Trophoblast cell (in vitro differentiated cells and primary cell): ENCODE measurements around the gene NCAPH2.
"Not testable (repeated sequence)": the region's sequence is repeated elsewhere in the genome, so short reads cannot be mapped to it uniquely, and the experiment has no call there.

ENCODE experiments used
- DNase-seq, 2 donors: peaks; one replicate each; pipeline ENCODE4 v3.0.0-alpha.2; 2016
- H2AFZ ChIP-seq: 2 replicates; pipeline ENCODE4 v1.6.1; 2013; ENCODE audit warnings: low read length, moderate library complexity, mild to moderate bottlenecking; ENCODE audit not compliant: insufficient read depth, poor library complexity
- H2AK5ac ChIP-seq: 2 replicates; pipeline ENCODE4 v1.6.1; 2013; ENCODE audit warnings: mild to moderate bottlenecking, low read length
- H2BK120ac ChIP-seq: 2 replicates; pipeline ENCODE4 v1.6.1; 2013; ENCODE audit warnings: low read length, mild to moderate bottlenecking, moderate library complexity; ENCODE audit not compliant: insufficient read depth, poor library complexity
- H2BK12ac ChIP-seq: 2 replicates; pipeline ENCODE4 v1.6.1; 2013; ENCODE audit warnings: mild to moderate bottlenecking, low read length, moderate library complexity
- H2BK5ac ChIP-seq: 2 replicates; pipeline ENCODE4 v1.6.1; 2013; ENCODE audit warnings: low read length, low read depth, moderate library complexity, mild to moderate bottlenecking; ENCODE audit not compliant: poor library complexity
- H3K14ac ChIP-seq: 2 replicates; pipeline ENCODE4 v1.6.1; 2013; ENCODE audit warnings: mild to moderate bottlenecking, low read length
- H3K18ac ChIP-seq: 2 replicates; pipeline ENCODE4 v1.6.1; 2013; ENCODE audit warnings: mild to moderate bottlenecking, low read length
- H3K23ac ChIP-seq: 2 replicates; pipeline ENCODE4 v1.6.1; 2013; ENCODE audit warnings: low read length
- H3K27ac ChIP-seq: 2 replicates; pipeline ENCODE4 v1.5.1; 2013; ENCODE audit warnings: low read depth, mild to moderate bottlenecking, inconsistent platforms, low read length, moderate library complexity
- H3K27me3 ChIP-seq: 2 replicates; pipeline ENCODE4 v1.6.1; 2013; ENCODE audit warnings: inconsistent platforms, mild to moderate bottlenecking, low read length, moderate library complexity; ENCODE audit not compliant: insufficient read depth
- H3K36me3 ChIP-seq, 2 experiments: 1 replicate in 1 of 2; 2 replicates in 1 of 2; pipeline ENCODE4 v1.6.1; 2013; ENCODE audit warnings: low read length in 2 of 2, mild to moderate bottlenecking in 2 of 2, moderate library complexity in 1 of 2; ENCODE audit not compliant: insufficient read depth in 2 of 2, control insufficient read depth in 1 of 2
- H3K4ac ChIP-seq: 2 replicates; pipeline ENCODE4 v1.6.1; 2013; ENCODE audit warnings: low read depth, mild to moderate bottlenecking, low read length, moderate library complexity
- H3K4me1 ChIP-seq, 2 experiments: 1 replicate in 1 of 2; 2 replicates in 1 of 2; pipeline ENCODE4 v1.6.1; 2013; ENCODE audit warnings: low read length in 2 of 2, mild to moderate bottlenecking in 2 of 2, moderate library complexity in 1 of 2; ENCODE audit not compliant: insufficient read depth in 2 of 2, control insufficient read depth in 1 of 2
- H3K4me2 ChIP-seq: 2 replicates; pipeline ENCODE4 v1.6.1; 2013; ENCODE audit warnings: inconsistent platforms, mild to moderate bottlenecking, low read length, moderate library complexity
- H3K4me3 ChIP-seq: 2 replicates; pipeline ENCODE4 v1.5.1; 2013; ENCODE audit warnings: mild to moderate bottlenecking, low read depth, low read length, inconsistent platforms
- H3K79me1 ChIP-seq: one replicate; pipeline ENCODE4 v1.6.1; 2013; ENCODE audit warnings: low read length
- H3K79me2 ChIP-seq: 2 replicates; pipeline ENCODE4 v1.6.1; 2013; ENCODE audit warnings: low read length, mild to moderate bottlenecking; ENCODE audit not compliant: control insufficient read depth, insufficient read depth, poor library complexity
- H3K9ac ChIP-seq: 2 replicates; pipeline ENCODE4 v1.6.1; 2013; ENCODE audit warnings: mild to moderate bottlenecking, low read length
- H3K9me3 ChIP-seq: 2 replicates; pipeline ENCODE4 v1.6.1; 2013; ENCODE audit warnings: low read depth, mild to moderate bottlenecking, control low read depth, inconsistent platforms, low read length; ENCODE audit not compliant: insufficient read depth
- H4K12ac ChIP-seq: 2 replicates; pipeline ENCODE4 v1.6.1; 2013; ENCODE audit warnings: low read depth, mild to moderate bottlenecking, low read length, moderate library complexity
- H4K8ac ChIP-seq: 2 replicates; pipeline ENCODE4 v1.6.1; 2013; ENCODE audit warnings: low read depth, mild to moderate bottlenecking, low read length, moderate library complexity
- H4K91ac ChIP-seq: one replicate; pipeline ENCODE4 v1.6.1; 2013; ENCODE audit warnings: low read depth, mild to moderate bottlenecking, low read length, moderate library complexity
- WGBS: extraction: QIAGEN DNeasy Blood & Tissue Kit; methylation state at CpG from one replicate; pipeline ENCODE4 v1.1.7; 2013; ENCODE audit warnings: missing lambda C conversion rate; ENCODE audit not compliant: insufficient read length, insufficient coverage; ENCODE audit errors: extremely low coverage; 5-methylcytosine and 5-hydroxymethylcytosine counted together

The NCAPH2 gene

DNA sequence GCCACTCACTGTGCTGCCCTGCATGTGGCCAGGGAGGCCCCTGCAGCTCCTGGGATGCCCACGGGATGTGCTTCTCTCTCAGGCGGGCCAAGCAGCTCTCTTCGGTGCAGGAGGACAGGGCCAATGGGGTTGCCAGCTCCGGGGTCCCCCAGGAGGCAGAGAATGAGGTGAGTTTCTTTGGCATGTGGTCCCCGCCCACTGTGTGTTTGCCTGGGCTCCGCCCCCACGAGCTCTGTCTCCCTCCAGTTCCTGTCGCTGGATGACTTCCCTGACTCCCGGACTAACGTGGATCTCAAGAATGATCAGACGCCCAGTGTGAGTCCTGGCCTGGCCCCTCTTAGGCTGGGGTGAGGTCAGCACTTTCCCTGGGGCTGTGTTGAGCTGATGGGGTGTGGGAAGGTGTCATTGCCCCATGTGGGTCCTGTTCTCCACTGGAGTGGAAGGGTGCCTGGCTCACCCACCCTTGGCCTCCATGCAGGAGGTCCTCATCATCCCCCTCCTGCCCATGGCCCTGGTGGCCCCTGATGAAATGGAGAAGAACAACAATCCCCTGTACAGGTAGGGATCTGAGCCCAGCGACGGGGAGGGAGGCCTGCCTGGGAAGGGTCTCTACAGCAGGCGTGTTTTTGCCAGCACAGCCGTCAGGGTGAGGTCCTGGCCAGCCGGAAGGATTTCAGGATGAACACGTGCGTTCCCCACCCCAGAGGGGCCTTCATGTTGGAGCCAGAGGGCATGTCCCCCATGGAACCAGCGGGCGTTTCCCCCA, 9.7 kb downstream of the NCAPH2 start:
- no peak overlapping the region for H4K12ac ChIP-seq

DNA sequence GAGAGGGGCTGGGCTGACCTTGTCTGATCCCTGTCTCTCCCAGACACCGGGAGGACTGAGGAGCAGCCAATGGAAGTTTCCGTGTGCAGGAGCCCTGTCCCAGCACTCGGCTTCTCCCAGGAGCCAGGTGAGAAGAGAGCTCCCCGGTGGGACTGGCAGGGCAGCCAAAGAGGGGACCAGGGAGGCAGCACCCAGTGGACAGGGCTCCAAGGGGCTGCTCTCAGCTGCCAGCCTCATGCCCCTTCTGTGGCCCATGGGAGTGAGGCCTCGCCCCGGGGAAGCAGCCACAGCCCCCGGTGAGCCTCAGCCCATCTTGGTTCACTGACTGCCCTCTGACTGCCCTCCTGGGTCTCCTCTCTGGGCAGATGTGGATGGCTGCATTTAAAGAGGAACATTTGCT, 10.6 kb downstream of the NCAPH2 start:
- Histone ChIP-seq H3K4ac (no peak overlapping the region), H3K4me2 (no peak overlapping the region), H3K27me3 (no peaks in the 10 kb centered on the region), H3K27ac (no peak overlapping the region), H3K36me3 (peaks cover 61 to 66% of the 10 kb centered on the region in 2 experiments), H3K79me2 (no peaks in the 10 kb centered on the region), H2BK120ac (no peak overlapping the region), H4K8ac (no peak overlapping the region), H2AFZ (no peak overlapping the region), H3K14ac (no peak overlapping the region), H3K23ac (no peak overlapping the region), H4K12ac (no peak overlapping the region), H3K9ac (no peak overlapping the region), H3K4me1 (peaks cover 6 to 10% of the 10 kb centered on the region in 2 experiments), H2BK5ac (no peak overlapping the region), H2BK12ac (no peak overlapping the region), H3K18ac (no peak overlapping the region), H3K9me3 (no peaks in the 10 kb centered on the region), H3K79me1 (no peaks in the 10 kb centered on the region), H4K91ac (no peak overlapping the region), H3K4me3 (no peak overlapping the region), H2AK5ac (no peak overlapping the region)
- DNase-seq: no peak
- no CpG with 5 or more reads among the region's 7 CpGs for WGBS

More for the DNA sequence above, 9.7 kb downstream of the NCAPH2 start:
- H3K23ac ChIP-seq: no peak overlapping the region
- H3K14ac ChIP-seq: no peak overlapping the region
- peaks cover 52 to 57% of the 10 kb centered on the region in 2 experiments for H3K36me3 ChIP-seq
- no CpG with 5 or more reads among the region's 20 CpGs for WGBS
- no peak overlapping the region for H2AFZ ChIP-seq
- H3K4ac ChIP-seq: no peak overlapping the region
- H4K8ac ChIP-seq: no peak overlapping the region
- H3K79me2 ChIP-seq: no peaks in the 10 kb centered on the region
- H2BK120ac ChIP-seq: no peak overlapping the region
- no peak overlapping the region for H3K4me2 ChIP-seq
- no peak overlapping the region for H2BK12ac ChIP-seq
- no peak overlapping the region for H3K27ac ChIP-seq
- no peak overlapping the region for H3K9ac ChIP-seq
- DNase-seq: no peak
- no peak overlapping the region for H2AK5ac ChIP-seq
- no peak overlapping the region for H3K18ac ChIP-seq
- H3K9me3 ChIP-seq: no peaks in the 10 kb centered on the region
- H4K91ac ChIP-seq: no peak overlapping the region
- peaks cover 5 to 8% of the 10 kb centered on the region in 2 experiments for H3K4me1 ChIP-seq
- H3K27me3 ChIP-seq: no peaks in the 10 kb centered on the region
- no peak overlapping the region for H3K4me3 ChIP-seq
- no peaks in the 10 kb centered on the region for H3K79me1 ChIP-seq
- no peak overlapping the region for H2BK5ac ChIP-seq

DNA sequence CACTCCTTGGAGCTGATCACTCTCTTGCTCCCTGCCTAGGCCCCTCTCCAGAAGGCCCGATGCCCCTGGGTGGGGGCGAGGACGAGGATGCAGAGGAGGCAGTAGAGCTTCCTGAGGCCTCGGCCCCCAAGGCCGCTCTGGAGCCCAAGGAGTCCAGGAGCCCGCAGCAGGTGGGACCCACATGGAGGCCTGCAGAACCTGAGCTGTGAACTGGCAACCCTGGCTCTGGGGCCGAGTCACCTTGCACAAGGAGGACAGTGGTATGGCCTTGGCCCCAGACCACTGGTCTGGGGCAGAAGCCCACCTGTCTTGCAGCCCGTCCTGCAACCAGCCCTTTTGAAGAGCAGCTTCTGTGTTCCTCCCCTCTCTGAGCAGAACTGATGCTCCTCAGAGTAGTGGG, 11.1 kb downstream of the NCAPH2 start:
- no peak overlapping the region for H4K12ac ChIP-seq
- H3K23ac ChIP-seq: no peak overlapping the region
- H3K4ac ChIP-seq: no peak overlapping the region
- H3K18ac ChIP-seq: no peak overlapping the region
- peaks cover 65 to 72% of the 10 kb centered on the region in 2 experiments for H3K36me3 ChIP-seq
- H4K8ac ChIP-seq: no peak overlapping the region
- H3K79me1 ChIP-seq: no peaks in the 10 kb centered on the region
- H2AK5ac ChIP-seq: no peak overlapping the region
- no peak overlapping the region for H3K9ac ChIP-seq
- no peak overlapping the region for H3K27ac ChIP-seq
- H3K9me3 ChIP-seq: no peaks in the 10 kb centered on the region
- no peak overlapping the region for H2BK5ac ChIP-seq
- no peaks in the 10 kb centered on the region for H3K27me3 ChIP-seq
- H3K4me2 ChIP-seq: no peak overlapping the region
- no peak overlapping the region for H3K4me3 ChIP-seq
- no peak overlapping the region for H4K91ac ChIP-seq
- no CpG with 5 or more reads among the region's 8 CpGs for WGBS
- H3K14ac ChIP-seq: no peak overlapping the region
- no peak overlapping the region for H2BK12ac ChIP-seq
- no peaks in the 10 kb centered on the region for H3K79me2 ChIP-seq
- no peak overlapping the region for H2BK120ac ChIP-seq
- H2AFZ ChIP-seq: no peak overlapping the region
- no peak for DNase-seq
- peaks cover 12 to 16% of the 10 kb centered on the region in 2 experiments for H3K4me1 ChIP-seq

DNA sequence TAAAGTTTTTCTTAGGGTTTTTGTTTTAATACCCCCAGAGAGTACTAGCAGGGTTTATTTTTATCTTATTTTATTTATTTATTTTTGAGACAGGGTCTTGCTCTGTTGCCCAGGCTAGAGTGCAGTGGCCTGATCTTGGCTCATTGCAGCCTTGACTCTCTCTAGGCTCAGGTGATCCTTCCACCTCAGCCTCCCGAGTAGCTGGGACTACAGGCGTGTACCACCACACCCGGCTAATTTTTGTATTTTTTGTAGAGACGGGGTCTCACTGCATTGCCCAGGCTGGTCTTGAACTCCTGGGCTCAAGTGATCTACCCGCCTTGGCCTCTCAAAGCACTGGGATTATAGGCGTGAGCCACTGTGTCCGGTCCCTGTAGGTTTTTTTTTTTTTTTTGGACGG, 12.2 kb downstream of the NCAPH2 start:
- not testable (repeated sequence) for H2AK5ac ChIP-seq, H3K9ac ChIP-seq, H3K4ac ChIP-seq, H2BK120ac ChIP-seq, H3K79me2 ChIP-seq, H3K4me2 ChIP-seq, H3K27ac ChIP-seq, H2AFZ ChIP-seq, H3K18ac ChIP-seq, H2BK12ac ChIP-seq, H3K4me3 ChIP-seq, H3K79me1 ChIP-seq, DNase-seq, H3K14ac ChIP-seq, H4K8ac ChIP-seq, H3K9me3 ChIP-seq, H4K12ac ChIP-seq, H2BK5ac ChIP-seq, H3K23ac ChIP-seq, H4K91ac ChIP-seq, H3K27me3 ChIP-seq
- WGBS: no CpG with 5 or more reads among the region's 8 CpGs
- Histone ChIP-seq H3K36me3 (peaks cover 69 to 74% of the 10 kb centered on the region in 2 experiments), H3K4me1 (peaks cover 19 to 23% of the 10 kb centered on the region in 2 experiments)
